Esophagus squamous epithelium (tissue), 5 donors: ENCODE data around the gene GPN2. TPM values are rescaled to one million over a fixed set of nuclear protein-coding genes. Genes with fewer than 3 reads are reported as not detected.

ENCODE experiments used
- DNase-seq: peaks from one replicate; lab custom pipeline; 2025; lab: John Stamatoyannopoulos, UW
- H3K27ac ChIP-seq, 4 donors: fragments of 200-600 bp; sonication (generic); one replicate each; pipeline ENCODE4 v1.5.1; 2016 to 2019; ENCODE audit warnings: mild to moderate bottlenecking in 1 of 4
- H3K27me3 ChIP-seq, 4 donors: fragments of 200-600 bp; sonication (generic); 1 replicate in 3 of 4; 2 replicates in 1 of 4; pipeline versions ENCODE4 v1.5.1 to v1.6.0; 2017 to 2021; ENCODE audit warnings: antibody characterized with exemption in 1 of 4
- H3K36me3 ChIP-seq, 3 donors: fragments of 200-600 bp; sonication (generic); one replicate each; pipeline ENCODE4 v1.5.1; 2016 to 2019
- H3K4me1 ChIP-seq, 3 donors: fragments of 200-600 bp; sonication (generic); one replicate each; pipeline ENCODE4 v1.5.1; 2017 to 2019
- H3K4me3 ChIP-seq, 4 donors: fragments of 200-600 bp; sonication (generic); 1 replicate in 3 of 4; 2 replicates in 1 of 4; pipeline ENCODE4 v1.5.1; 2016 to 2019; ENCODE audit warnings: mild to moderate bottlenecking in 2 of 4, moderate library complexity in 1 of 4
- H3K9me3 ChIP-seq, 3 donors: fragments of 200-600 bp; sonication (generic); one replicate each; pipeline ENCODE4 v1.5.1; 2016 to 2019
- CTCF ChIP-seq, 6 experiments: fragments of 450-650 bp in 4 of 6; fragments of 200-600 bp in 2 of 6; sonication (generic) in 2 of 6; IDR thresholded peaks; one replicate each; pipeline ENCODE4 v1.5.1; 2016 to 2019; ENCODE audit warnings: antibody characterized with exemption in 6 of 6, mild to moderate bottlenecking in 4 of 6, moderate library complexity in 4 of 6
- POLR2A ChIP-seq, 4 donors: fragments of 450-650 bp; IDR thresholded peaks; one replicate each; pipeline ENCODE4 v1.6.1; 2017; ENCODE audit warnings: antibody characterized with exemption in 4 of 4, mild to moderate bottlenecking in 4 of 4, moderate library complexity in 3 of 4
- WGBS, 2 donors: methylation state at CpG; one replicate each; pipeline ENCODE4 v1.1.5; 2018; 5-methylcytosine and 5-hydroxymethylcytosine counted together
- intact Hi-C: fragments of 100-400 bp; cut with DNase I; formaldehyde crosslinking; loops from one replicate; pipeline ENCODE4 v1.15.0; 2022
- total RNA-seq, 4 donors: library from RNA; depleted of rRNA; stranded (reverse); fragments of >200 nt; gene quantifications; one replicate each; pipeline ENCODE4 v1.1.0, GENCODE V29; 2016
- donor health status: DM: yes; HTN: yes; CAD: no.

Gene GPN2
- total RNA-seq, 4 donors from 2014 or later = 4.9 to 10.8 (median 9.4) TPM

- 69 to 88% methylated on average over 2 of the region's 3 CpGs for WGBS, 2 donors
- peaks cover 5 to 53% (median 22%) of the 10 kb centered on the region in 3 donors for H3K36me3 ChIP-seq
- H3K4me1 ChIP-seq = peaks cover 0 to 29% (median 17%) of the 10 kb centered on the region in 3 donors
- no peaks in the 10 kb centered on the region for H3K9me3 ChIP-seq
- no peak for DNase-seq
- intact Hi-C loops = no loop called here
- H3K4me3 ChIP-seq = no peak overlapping the region
- no peaks in the 10 kb centered on the region for H3K27me3 ChIP-seq
- no peak for TF ChIP-seq CTCF (IDR thresholded peaks at IDR 0.05)
- TF ChIP-seq POLR2A (IDR thresholded peaks at IDR 0.05) = no peak
- no peak overlapping the region for H3K27ac ChIP-seq
Observed at GRCh38 chr1:26923711-26924110, 33.6 kb upstream of the GPN2 start.

- 54 to 85% methylated on average over 2 to 3 of the region's 3 CpGs for WGBS, 2 donors
- peak overlapping the region in 2 of 4 donors; percentile 97 to 99 for H3K4me3 ChIP-seq
- peaks cover 0 to 29% (median 17%) of the 10 kb centered on the region in 3 donors for H3K4me1 ChIP-seq
- no peak overlapping the region for H3K27ac ChIP-seq
- no peak for DNase-seq
- no peaks in the 10 kb centered on the region for H3K27me3 ChIP-seq
- H3K9me3 ChIP-seq = no peaks in the 10 kb centered on the region
- TF ChIP-seq POLR2A (IDR thresholded peaks at IDR 0.05) (no peak), CTCF (IDR thresholded peaks at IDR 0.05) (no peak)
- intact Hi-C loops = no loop called here
- H3K36me3 ChIP-seq = peaks cover 5 to 45% (median 22%) of the 10 kb centered on the region in 3 donors
Observed at GRCh38 chr1:26922901-26923300, 32.8 kb upstream of the GPN2 start.

- no peak for DNase-seq
- peak overlapping the region; percentile 93 to 100 (median 98) for H3K4me3 ChIP-seq
- H3K36me3 ChIP-seq = peaks cover 5 to 40% (median 22%) of the 10 kb centered on the region in 3 donors
- H3K27ac ChIP-seq = peak overlapping the region in 3 of 4 donors; percentile 87 to 96 (median 93)
- no peak for TF ChIP-seq POLR2A (IDR thresholded peaks at IDR 0.05)
- no peak for TF ChIP-seq CTCF (IDR thresholded peaks at IDR 0.05)
- no peaks in the 10 kb centered on the region for H3K27me3 ChIP-seq
- 16 to 17% methylated on average over 6 of the region's 6 CpGs for WGBS, 2 donors
- no peaks in the 10 kb centered on the region for H3K9me3 ChIP-seq
- peaks cover 0 to 29% (median 17%) of the 10 kb centered on the region in 3 donors for H3K4me1 ChIP-seq
- intact Hi-C loops = no loop called here
Observed at GRCh38 chr1:26922431-26922729, 32.3 kb upstream of the GPN2 start.

GRCh38 chr1:26921540-26922430 lies 31.7 kb upstream of the GPN2 start, which contains the start of gene NUDC:
Gene NUDC (plus strand): TSS chr1:26921743. CDS start chr1:26921849, 106 bp downstream.
- peak within 1 kb of the TSS; percentile 93 to 100 (median 98) for H3K4me3 ChIP-seq
- intact Hi-C loops = no loop called here
- peaks cover 0 to 29% (median 17%) of the 10 kb centered on the region in 3 donors for H3K4me1 ChIP-seq
- no peaks in the 10 kb centered on the region for H3K9me3 ChIP-seq
- 0 to 1% methylated on average over 27 to 60 of the region's 83 CpGs for WGBS, 2 donors
- no peaks in the 10 kb centered on the region for H3K27me3 ChIP-seq
- peak; percentile 78 for DNase-seq
- peak within 1 kb of the TSS; percentile 87 to 96 (median 94) for H3K27ac ChIP-seq
- TF ChIP-seq CTCF (IDR thresholded peaks at IDR 0.05) = no peak
- peak in 3 of 4 donors; percentile 66 to 91 (median 88) for TF ChIP-seq POLR2A (IDR thresholded peaks at IDR 0.05)
- H3K36me3 ChIP-seq = peaks cover 5 to 34% (median 22%) of the 10 kb centered on the region in 3 donors

- no peak for TF ChIP-seq CTCF (IDR thresholded peaks at IDR 0.05)
- no peak for TF ChIP-seq POLR2A (IDR thresholded peaks at IDR 0.05)
- no peaks in the 10 kb centered on the region for H3K9me3 ChIP-seq
- intact Hi-C loops = no loop called here
- WGBS, 2 donors = 14 to 21% methylated on average over 5 to 7 of the region's 7 CpGs
- H3K4me1 ChIP-seq = peaks cover 0 to 29% (median 17%) of the 10 kb centered on the region in 3 donors
- peak overlapping the region; percentile 93 to 100 (median 98) for H3K4me3 ChIP-seq
- H3K36me3 ChIP-seq = peaks cover 5 to 28% (median 20%) of the 10 kb centered on the region in 3 donors
- no peak for DNase-seq
- no peaks in the 10 kb centered on the region for H3K27me3 ChIP-seq
- peak overlapping the region; percentile 87 to 96 (median 94) for H3K27ac ChIP-seq
Observed at GRCh38 chr1:26921126-26921539, 31.1 kb upstream of the GPN2 start.
